ENCODE data around the gene SKAP1.

The SKAP1 gene

GRCh38 chr17:48101012-48101720 lies 328.8 kb downstream of the SKAP1 start, which contains the start of gene CBX1:
Gene CBX1, minus strand, starts transcription at chr17:48101478. Its CDS starts 24,474 bp downstream, at chr17:48077004.
- peak; percentile 83 for DNase-seq

GRCh38 chr17:48100591-48101011 lies 329.4 kb downstream of the SKAP1 start:
- DNase-seq = no peak

- DNase-seq = no peak
These were observed 329.9 kb downstream of the SKAP1 start for GRCh38 chr17:48100160-48100559.

DNA sequence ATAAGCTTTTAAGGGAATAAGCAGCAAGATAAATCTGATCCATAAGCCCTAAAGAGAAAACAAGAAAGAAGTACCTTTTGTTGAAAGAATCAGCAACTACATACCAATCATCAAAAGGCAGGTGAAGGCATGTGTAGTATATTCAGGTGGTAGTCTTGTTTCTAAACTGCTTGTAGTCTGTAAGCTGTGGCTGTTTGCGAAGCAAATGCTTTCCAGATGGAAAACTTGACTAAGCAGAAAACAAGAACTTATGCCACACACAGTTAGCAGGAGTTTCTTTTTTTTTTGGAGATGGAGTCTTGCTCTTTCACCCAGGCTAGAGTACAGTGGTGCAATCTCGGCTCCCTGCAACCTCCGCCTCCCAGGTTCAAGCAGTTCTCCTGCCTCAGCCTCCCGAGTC lies 334.4 kb downstream of the SKAP1 start:
- no peak for DNase-seq

GRCh38 chr17:48093341-48094045 lies 336.5 kb downstream of the SKAP1 start:
- DNase-seq = no peak

GRCh38 chr17:48084932-48085331 lies 345.1 kb downstream of the SKAP1 start:
- no peak for DNase-seq
